GM19452 (cell line): Measurements from ENCODE around the gene TP53I11.

Experiments
- ATAC-seq: cut with Tn5 transposase; IDR thresholded peaks from one replicate; pipeline ENCODE4 v1.9.1; 2021; ENCODE audit not compliant: unreplicated experiment

TP53I11 gene

DNA sequence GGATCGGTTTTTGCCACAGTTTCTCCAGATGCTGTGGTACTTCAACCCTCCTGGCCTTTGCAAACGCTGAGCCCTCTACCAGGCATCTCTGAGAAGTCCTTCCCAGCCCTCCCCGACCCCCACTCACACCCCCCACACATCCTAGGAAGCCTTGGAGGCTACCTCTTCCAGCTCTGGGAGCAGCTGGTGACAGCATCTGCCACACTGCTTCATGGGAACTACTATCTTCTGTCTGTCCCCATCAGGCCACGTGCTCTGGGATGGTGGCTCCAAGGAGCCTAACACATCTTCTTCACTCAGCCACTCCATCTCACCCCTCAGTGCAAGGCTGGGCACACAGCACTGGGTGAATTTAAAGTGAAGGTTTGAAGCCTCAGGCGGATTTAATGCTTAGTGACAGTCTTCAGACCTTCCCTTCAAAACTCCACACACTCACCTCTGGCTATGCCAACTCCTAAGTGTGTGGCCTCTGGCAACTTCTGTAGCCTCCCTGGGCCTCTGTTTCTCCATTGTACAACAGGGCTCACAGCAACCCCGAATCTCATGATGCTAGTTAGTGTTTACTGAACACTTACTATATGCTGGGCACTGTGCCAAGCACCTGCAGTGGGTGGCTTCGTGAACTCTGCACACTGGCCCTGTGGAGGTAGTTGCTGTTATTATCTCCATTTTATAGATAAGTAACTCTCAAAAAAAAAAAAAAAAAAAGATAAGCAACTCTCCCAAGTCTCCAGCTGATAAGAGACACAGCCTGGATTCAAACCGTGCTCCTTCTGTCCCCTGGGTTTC, 7.3 kb upstream of the TP53I11 start:
- no peak for ATAC-seq

DNA sequence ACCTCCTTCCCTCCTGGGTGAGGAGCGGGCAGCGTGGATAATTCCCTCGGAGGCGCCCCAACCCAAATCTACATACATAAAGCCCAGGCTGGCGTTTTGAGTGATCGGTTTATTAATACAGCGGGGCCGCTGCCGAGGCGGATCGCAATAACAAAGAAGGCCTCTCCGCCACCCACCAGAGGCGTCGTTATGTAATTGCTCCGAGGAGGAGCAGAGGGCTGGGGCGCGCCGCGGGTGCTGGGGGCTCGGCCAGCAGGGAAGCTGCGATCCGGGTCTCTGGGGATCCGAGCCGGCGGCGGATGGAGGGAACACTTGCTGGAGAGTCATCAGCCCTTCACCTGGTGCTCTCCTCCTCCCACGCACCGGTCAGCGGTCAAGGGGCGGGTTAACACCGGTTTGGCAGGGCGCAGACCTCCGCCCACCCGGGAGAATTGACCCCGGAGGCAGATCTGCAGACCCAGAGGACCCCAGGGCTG, 6.4 kb upstream of the TP53I11 start:
- ATAC-seq, result no peak

DNA sequence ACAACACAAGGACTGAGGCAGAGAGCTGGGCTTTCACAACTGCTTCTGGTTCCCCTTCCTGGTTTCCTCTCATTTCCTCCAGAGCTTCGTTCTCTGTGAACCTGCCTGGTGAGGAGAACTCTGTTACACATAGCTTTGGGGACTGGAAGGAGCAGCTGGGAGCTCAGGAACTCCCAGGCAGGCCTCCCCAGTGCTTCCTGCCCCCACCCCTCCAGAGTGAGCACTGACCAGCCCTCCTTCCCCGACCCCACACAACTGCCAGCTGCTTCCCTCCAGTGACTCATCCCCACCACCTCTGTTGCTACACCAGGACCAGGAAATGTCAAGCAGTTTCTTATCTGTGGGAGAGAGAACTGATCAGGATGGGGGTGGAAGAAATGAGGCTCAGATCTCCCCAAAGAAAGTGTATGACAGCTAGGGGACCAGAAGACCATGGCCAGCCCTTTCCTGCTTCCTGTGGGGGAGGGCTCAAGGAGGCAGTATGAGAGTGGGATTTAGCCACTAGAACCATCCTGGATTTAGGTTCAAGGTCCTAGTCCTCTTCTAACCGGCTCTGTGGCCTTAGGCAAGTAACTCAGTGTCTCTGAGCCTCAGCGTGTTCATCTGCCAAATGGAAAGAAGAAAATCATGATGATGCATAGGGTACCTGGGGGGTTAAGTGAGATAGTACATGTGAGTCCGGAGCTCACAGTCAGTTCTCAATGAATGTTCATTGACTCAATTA, 4.5 kb upstream of the TP53I11 start:
- ATAC-seq, result no peak

DNA sequence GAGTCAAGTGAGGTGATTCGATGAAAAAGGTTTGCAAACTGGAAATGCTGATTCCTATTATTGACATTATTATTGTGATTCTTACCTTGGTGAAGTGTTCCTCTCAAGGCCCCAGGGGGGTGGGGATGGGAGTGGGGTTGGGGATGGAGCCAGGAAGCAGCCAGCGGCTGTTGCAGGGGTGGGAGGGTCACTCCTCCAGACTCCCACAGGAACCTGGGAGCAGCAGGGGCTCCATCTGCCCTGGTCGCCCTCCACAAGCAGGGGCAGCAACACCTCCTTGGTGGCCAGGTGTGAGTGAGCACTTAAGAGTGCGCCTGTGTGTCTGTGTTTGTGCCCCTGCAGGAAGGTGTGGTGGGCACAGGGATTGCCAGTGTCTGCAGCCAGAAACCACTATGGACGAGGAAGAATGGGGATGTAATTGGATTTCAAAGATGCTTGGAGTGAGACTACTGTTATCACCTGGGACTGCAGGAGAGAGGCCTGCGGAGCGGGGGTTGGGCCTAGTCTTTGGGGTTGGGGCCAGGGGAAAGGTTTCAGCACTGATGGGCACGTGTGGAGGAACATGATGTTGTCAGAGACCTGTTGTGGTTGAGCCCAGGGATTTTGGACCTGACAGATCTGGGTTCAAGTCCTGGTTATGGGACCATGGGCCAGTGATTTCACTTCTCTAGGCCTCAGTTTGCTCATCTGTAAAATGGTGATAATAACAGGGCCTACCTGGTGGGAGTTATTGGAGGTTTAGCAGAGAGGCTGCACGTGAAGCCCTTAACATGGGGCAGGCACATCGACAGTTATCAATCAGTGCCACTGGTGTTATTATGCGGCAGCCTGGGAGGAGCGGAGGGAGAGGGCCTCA, 3.6 kb upstream of the TP53I11 start:
- no peak for ATAC-seq

DNA sequence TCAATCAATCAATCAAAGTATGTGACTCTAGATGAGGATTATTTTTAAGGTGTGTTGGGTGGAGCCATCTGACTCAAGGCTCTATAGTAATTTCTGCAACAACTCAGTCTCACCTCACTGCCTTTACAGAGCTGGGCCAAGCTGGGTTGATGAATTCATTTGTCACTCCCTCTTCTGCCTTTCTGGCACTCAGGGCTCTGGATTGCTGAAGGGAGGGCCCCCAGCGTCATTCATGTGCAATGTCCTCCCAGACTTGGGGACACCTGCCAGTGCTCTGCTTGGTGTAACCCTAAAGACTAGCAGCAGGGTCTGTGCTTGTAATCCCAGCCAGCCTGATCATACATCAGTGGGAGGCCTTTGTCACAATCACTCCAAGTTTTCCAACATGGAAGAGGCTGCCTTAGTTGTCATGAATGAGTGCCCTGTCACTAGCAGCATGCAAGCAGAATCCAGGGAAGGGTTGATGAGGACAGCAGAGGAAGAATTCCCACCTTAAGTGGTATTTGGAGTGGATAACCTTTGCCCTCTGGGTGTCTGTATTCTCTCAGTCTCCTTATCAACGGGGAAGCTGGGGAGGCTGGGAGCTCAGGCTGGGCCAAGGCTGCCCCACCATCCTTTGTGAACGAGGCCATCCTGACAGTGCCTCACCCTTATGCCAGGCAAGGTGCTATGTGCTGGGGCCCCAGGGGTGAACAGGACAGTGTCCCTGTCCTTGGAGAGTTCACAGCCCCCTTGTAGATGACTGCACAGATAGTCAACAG, 2.0 kb upstream of the TP53I11 start:
- no peak for ATAC-seq

DNA sequence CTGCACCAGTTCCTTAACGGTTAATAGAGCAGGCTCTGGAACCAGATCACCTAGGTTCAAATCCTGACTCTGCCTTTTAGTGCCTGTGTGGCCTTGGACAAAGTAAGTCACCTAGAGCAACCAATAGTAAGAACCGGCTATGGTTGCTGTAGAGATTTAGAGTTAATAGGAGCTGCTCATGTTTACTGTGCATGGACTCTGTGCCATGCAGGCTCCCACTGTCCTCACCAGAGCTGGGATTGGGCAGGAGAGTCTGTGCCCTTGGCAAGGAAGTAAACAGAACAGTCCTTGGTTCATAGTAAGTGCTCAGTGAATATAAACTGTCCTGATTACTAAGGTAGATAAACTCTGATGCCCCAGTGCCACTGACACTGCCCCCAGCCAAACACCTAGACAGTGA, 1.4 kb upstream of the TP53I11 start:
- ATAC-seq, result no peak

DNA sequence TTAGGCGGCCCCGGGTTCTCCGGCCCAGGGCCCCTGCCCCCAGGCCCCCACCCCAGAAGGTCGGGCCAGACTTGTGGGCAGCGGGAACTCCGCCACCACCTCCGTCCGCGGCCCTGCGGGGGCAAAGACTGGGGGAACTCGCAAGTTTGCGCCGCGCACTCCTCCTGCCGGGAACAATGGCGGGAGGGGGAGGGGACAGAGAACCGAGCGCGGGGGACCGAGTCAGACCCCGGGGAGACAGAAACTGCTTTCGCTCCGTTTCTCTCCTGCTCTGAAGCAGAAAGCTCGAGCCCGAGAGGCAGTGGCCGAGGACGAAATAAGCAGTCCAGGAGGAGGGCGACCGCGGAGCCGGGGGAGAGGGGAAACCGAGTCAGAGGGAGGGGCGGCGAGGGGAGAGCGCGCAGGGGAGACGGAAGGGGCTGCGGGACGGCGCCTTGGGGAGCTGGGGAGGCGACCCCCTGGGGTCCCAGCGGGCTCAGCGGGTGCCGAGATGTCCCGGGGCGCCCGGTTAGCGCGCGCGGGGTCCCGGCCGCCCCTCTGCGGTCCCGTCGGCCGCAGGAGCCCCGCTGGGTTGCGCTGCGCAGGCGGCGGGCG, 555 bp downstream of the TP53I11 start:
- ATAC-seq, result no peak

DNA sequence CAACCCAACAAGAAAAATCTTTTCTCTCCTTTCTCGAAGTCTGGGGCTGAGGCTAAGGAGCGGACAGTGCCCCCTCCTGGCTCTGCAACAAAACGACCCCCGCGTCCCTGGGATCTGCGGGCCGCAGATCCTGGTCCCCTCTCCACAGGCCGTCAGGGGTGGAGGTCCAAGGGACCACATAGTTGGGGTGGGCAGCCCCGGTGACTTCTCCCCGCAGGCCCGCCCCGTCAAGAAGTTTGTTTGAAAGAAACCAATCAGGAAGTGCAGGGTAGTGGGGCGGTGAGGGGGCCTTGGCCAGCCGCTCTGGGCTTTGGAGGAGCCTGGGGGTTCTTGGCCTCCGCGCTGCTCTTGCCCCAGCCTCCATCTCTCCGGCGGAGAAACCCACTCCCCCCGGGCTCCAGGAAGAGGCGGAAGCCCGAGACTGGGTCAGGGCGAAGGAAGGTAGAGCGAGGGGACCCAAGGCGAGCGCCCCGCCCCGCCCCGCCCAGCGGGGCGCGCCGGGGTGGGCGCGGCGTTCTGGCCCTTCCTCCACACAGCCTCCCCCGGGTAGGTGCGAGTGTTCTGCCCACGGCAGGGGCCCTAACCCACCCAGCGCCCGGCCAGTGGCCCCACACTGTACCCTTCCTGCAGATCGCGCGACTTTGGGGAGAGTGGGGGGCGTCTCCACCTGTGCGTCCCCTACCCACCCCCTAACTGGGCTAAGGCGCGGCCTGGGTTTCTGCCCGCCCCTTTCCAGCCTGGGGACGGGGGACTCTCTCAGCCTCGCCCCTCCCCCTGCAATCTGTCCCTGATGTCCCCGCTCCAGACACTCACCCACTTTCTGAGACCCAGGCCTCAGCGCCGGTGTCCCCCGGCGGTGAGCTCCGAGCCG, 1.3 kb downstream of the TP53I11 start:
- no peak for ATAC-seq

DNA sequence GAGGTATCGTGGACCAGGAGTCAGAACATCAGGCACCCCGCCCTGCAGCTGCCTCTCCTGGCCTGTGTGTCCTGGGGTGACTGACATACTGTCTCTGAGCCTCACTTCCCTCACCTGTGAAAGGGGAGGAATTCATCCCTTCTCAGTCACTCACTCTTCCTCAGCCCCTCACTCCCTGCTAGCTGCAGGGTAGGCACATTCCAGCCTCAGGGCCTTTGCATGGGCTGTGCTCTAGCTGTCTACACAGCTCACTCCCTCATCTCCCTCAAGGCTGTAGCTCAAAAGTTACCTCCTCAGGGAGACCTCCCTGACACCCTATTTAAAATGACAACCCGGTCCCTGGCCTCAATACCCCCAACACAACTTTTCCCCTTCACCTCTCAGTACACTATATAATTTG, 2.5 kb downstream of the TP53I11 start:
- no peak for ATAC-seq

DNA sequence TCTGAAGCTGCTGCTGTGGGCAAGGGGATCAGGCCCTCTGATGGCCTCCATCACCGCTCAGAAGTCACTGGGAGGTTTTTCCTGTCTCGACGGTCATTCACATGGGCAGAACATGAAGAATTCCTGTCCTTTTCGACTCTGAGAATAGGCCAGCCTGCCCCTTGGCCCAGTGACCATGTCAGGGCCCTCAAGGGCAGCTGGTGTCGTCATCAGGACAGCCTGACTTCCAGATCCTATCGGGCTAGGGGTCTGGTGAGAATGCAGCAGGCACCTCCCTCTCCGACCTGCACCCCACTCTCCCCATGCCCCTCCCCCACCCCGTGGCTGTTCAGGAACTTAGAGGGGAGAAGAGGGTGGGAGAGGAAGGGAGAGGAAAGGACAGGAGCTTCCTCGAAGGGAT, 3.6 kb downstream of the TP53I11 start:
- ATAC-seq, result no peak

DNA sequence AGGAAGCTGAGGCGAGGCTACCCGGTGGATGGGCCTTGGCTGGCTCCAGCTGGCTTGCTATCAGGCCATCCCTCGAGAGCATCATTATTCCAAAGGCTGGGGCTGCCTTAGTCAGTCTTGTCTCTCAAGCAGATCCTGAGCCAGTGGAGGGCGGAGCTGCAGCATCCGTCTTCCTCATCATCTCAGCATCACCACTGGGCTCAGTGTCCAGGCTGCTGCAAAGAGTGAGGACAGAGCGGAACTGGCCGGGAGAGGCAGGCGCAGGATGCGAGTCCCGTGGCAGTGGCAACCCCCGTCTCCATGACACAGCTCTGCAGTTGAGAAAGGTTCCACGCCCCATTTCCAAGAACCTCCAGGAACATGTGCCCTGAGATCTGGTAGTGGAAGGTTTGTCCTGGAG, 4.4 kb downstream of the TP53I11 start:
- ATAC-seq, result no peak

DNA sequence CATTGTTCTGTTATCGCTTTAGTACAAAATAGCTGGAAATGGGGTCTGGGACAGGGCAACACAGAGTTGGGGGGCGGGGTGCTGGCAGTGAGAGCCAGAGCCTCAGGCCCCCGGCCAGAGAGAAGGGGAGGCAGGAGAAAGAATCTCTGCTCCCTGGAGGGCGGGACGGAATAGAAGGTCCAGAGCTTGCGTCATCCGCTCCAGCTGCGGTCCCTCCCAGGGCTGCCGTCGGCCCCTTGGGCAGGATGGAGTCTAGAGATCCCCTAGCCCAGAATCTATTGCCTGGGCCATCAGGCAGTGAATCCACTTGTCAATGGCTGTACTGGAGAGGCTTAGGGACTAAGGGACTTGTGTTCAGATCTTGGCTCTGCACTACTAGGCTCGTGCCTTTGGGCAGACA, 5.0 kb downstream of the TP53I11 start:
- no peak for ATAC-seq

DNA sequence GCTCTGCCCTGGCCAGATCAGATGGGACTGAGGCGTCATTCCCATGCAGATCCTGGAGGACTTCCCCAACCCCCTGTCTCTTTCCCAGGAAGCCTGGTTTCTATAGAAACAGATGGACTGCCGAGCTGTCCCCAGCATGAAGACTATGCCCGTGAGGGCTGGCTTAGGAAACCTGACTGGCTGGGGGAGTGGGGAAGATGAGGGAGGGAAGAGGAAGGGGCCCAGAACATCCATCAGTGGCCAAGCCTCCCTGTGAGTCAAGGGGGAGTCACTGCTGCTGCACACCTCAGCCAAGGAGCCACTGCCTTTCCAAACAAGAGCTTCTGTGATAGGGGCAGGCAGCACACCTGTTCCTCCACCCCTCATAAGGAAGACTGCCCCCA, 5.8 kb downstream of the TP53I11 start:
- no peak for ATAC-seq

DNA sequence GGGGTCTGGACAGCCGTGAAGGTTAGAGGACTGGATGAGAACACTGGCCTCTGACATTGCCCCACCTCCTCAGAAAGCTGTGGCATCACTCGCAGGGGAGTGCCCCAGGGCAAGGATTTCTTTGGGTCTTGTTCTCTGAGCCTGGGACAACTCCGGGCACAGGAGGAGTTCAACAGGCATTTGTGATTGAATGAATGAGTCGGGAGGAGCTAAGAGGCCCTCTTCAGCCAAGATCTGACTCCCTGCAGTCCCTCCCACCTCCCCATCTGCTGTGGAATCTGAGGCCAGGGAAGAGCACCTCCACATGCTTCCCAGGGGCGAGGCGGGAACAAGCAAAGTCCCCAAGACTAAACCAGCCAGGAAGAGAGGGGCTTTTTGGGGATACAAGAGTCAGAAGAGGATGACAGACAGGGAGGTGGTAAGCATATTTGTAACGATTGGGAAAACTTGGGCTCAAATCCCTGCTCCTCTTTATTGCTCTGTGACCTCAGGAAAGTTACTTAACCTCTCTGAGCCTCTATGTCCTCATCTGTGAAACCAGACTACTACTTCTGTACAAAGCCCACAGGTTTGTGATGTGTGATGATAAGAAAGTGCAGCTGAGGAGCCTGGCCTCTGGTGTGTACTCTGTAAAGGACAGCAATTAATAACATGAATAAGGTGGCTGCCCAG, 6.4 kb downstream of the TP53I11 start:
- no peak for ATAC-seq

DNA sequence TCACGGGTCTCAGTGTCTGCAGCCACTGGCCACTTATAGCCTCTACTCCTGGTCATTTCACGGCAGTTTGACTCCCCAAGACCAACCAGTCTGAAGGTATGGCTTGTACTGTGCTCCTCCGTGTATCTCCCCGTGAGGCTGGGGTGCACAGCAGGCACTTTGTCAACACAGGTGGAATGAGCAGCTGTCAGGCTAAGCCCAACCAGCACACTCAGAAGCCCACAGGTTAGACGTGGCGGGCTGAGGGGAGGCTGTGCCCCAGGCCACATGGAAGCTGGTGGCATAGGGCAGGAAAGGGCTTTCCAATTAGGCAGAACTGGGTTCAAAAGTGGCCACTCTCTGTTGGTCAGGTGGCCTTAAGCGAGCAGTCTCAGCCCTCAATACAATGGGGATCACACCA, 7.0 kb downstream of the TP53I11 start:
- ATAC-seq, result no peak

DNA sequence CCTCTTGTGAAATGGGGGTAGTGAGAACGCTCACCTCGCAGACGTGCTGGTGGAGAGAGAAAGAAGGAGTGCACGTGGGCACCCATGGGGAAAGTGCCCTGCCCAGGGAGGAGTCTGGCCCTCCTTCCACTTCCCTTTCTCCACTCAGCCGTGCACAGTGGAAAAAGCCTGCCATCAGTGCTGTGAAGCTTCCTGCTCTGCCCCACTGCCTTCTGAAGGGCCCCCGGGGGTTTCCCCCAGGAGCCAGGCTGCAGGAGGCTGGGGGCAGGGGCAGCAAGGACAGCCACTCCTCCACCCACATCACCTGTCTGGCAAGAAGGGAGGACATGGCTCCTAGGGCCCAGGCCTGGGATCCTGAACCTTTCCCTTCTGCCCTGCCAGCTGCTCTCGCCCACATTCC, 7.6 kb downstream of the TP53I11 start:
- peak; percentile 69 for ATAC-seq

DNA sequence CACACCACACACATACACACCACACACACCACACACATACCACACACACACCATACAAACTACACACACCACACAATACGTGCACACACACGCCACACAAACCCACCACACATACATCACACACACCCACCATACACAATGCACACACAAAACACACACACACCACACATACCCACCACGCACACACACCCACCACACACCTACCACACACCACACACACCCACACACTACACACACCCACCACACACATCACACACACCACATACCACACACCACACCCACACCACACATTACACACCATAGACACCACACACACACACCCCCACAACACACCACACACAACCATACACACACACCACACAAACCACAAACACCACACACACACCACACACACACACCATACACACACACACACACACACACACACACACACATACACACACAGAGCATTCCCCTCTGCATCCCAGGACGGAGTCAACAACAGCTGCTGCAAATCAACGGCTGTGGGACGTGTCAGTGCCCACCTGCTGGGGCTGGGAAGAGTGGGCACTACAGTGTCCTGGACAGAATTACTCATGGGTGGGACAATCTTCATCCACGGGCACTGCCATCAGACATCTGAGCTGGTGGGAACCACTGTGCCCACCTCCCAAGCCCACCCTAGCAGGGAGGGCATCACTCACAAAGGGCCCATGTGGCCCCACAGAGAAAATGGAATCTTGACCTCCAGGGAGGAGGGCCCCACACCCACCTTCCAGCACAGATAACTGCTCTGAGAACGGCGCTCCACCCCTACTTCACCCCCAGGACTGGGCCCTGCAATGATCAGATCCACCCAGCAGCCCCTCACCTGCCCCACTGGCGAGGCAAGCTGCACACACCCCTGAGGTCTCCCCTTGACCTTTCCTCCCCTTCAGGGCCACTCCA, 8.4 kb downstream of the TP53I11 start:
- ATAC-seq, result no peak
